IPS-18c (cell line): ENCODE results near the gene MRPS18C.
"Not testable (repeated sequence)": the region's sequence is repeated elsewhere in the genome, so short reads cannot be mapped to it uniquely, and the experiment has no call there.

ENCODE experiments used
- H3K4me3 ChIP-seq: 2 replicates; pipeline ENCODE4 v1.7.0; 2013; ENCODE audit warnings: low read depth, mild to moderate bottlenecking, low read length, moderate library complexity; ENCODE audit not compliant: insufficient read depth
- H3K9me3 ChIP-seq: one replicate; pipeline ENCODE4 v1.6.1; 2013; ENCODE audit warnings: mild to moderate bottlenecking, low read length, moderate library complexity; ENCODE audit not compliant: control insufficient read depth, insufficient read depth

The MRPS18C gene

GRCh38 chr4:83489711-83490326 is 34.0 kb downstream of the MRPS18C start:
- no peaks in the 10 kb centered on the region for H3K9me3 ChIP-seq
- no peak overlapping the region for H3K4me3 ChIP-seq

- Histone ChIP-seq H3K4me3 (no peak overlapping the region), H3K9me3 (no peaks in the 10 kb centered on the region)
These were observed 35.1 kb downstream of the MRPS18C start for GRCh38 chr4:83490876-83491450.

- H3K4me3 ChIP-seq, H3K9me3 ChIP-seq: not testable (repeated sequence)
These were observed 40.4 kb downstream of the MRPS18C start for GRCh38 chr4:83496085-83496917.

GRCh38 chr4:83498187-83498586 is 42.3 kb downstream of the MRPS18C start:
- no peak overlapping the region for H3K4me3 ChIP-seq
- no peaks in the 10 kb centered on the region for H3K9me3 ChIP-seq

- not testable (repeated sequence) for H3K4me3 ChIP-seq, H3K9me3 ChIP-seq
These were observed 45.8 kb downstream of the MRPS18C start for GRCh38 chr4:83501671-83502070.

- Histone ChIP-seq H3K4me3 (no peak overlapping the region), H3K9me3 (peaks cover 2% of the 10 kb centered on the region)
These were observed 48.1 kb downstream of the MRPS18C start for GRCh38 chr4:83503974-83504373.

GRCh38 chr4:83504503-83504902 is 48.6 kb downstream of the MRPS18C start:
- Histone ChIP-seq H3K4me3 (no peak overlapping the region), H3K9me3 (peaks cover 2% of the 10 kb centered on the region)

GRCh38 chr4:83504996-83505395 is 49.1 kb downstream of the MRPS18C start:
- peaks cover 2% of the 10 kb centered on the region for H3K9me3 ChIP-seq
- no peak overlapping the region for H3K4me3 ChIP-seq

- H3K9me3 ChIP-seq, H3K4me3 ChIP-seq: not testable (repeated sequence)
These were observed 53.3 kb downstream of the MRPS18C start for GRCh38 chr4:83509156-83509585.

GRCh38 chr4:83510442-83510841 is 54.6 kb downstream of the MRPS18C start:
- Histone ChIP-seq H3K9me3 (peaks cover 2% of the 10 kb centered on the region), H3K4me3 (no peak overlapping the region)
